ENCODE data around the gene NENF.
"Not testable (repeated sequence)": the region's sequence is repeated elsewhere in the genome, so short reads cannot be mapped to it uniquely, and the experiment has no call there.

Gene NENF

DNA sequence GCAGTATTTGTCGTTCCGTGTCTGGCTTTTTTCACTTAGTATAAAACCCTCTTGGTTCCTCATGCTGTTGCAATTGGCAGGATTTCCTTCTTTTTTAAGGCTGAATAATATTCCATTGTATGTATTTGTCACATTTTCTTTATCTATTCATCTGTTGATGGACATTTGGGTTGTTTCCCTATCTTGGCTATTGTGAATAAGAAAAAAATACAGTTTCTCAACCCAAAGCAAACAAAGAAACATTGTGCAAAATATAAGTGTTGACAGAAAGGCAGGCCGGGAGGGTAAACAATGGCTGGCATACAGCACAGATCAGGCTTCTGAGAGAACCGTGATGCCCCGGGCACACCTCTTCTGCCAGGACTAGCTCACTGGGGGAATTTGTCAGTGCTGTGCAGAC lies 26.9 kb downstream of the NENF start:
- no peak for DNase-seq (ENCODE audit: low spot score)

- DNase-seq (ENCODE audit: low spot score) = no peak
Observed at GRCh38 chr1:212460376-212460775, 27.7 kb downstream of the NENF start.

- DNase-seq (ENCODE audit: low spot score) = no peak
Observed at GRCh38 chr1:212461916-212462660, 29.4 kb downstream of the NENF start.

- DNase-seq (ENCODE audit: low spot score) = no peak
Observed at GRCh38 chr1:212463565-212464285, 31.0 kb downstream of the NENF start.

GRCh38 chr1:212465311-212465710 lies 32.6 kb downstream of the NENF start:
- DNase-seq (ENCODE audit: low spot score) = no peak

DNA sequence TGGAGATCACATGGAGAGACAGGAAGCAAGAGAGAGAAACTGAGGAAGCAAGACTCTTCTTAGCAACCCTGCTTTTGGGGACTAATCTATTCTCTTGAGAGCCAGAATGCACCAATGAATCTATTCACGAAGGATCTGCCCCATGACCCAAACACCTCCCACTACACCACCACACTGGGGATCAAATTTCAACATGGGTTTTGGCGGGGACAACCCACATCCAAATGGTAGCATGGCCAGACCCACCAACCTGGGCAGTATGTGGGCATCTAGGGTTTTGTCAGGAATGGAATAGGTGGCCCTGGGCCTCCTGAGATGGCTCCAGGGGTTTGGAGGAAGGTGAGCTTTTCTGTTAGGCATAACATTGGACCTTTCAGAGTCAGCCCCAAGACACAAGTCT lies 33.7 kb downstream of the NENF start:
- DNase-seq (ENCODE audit: low spot score) = no peak

- DNase-seq (ENCODE audit: low spot score) = no peak
Observed at GRCh38 chr1:212466898-212467650, 34.4 kb downstream of the NENF start.

GRCh38 chr1:212467843-212468482 lies 35.2 kb downstream of the NENF start:
- DNase-seq (ENCODE audit: low spot score) = no peak

- DNase-seq (ENCODE audit: low spot score) = peak; percentile 96
Observed at GRCh38 chr1:212470059-212470458, 37.3 kb downstream of the NENF start.

DNA sequence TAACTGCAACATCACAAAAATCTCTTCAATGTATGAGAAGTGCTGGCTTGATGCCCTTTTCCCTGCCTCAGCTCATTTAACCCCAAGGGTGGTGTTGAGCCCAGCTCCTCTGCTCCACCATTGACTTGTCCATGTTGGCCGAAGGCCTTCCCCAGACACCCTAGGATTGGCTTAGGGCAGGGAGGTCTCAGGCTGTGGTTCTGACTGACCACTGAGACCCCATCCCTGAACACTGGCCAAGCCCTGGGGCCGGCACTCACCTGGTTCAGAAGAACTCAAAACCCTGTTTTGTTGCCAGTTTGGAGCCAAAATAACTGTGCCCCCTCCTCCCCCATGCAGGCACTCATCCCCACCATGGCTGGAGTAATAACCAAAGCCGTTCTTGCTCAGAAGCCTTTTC lies 38.6 kb downstream of the NENF start:
- DNase-seq (ENCODE audit: low spot score) = no peak

DNA sequence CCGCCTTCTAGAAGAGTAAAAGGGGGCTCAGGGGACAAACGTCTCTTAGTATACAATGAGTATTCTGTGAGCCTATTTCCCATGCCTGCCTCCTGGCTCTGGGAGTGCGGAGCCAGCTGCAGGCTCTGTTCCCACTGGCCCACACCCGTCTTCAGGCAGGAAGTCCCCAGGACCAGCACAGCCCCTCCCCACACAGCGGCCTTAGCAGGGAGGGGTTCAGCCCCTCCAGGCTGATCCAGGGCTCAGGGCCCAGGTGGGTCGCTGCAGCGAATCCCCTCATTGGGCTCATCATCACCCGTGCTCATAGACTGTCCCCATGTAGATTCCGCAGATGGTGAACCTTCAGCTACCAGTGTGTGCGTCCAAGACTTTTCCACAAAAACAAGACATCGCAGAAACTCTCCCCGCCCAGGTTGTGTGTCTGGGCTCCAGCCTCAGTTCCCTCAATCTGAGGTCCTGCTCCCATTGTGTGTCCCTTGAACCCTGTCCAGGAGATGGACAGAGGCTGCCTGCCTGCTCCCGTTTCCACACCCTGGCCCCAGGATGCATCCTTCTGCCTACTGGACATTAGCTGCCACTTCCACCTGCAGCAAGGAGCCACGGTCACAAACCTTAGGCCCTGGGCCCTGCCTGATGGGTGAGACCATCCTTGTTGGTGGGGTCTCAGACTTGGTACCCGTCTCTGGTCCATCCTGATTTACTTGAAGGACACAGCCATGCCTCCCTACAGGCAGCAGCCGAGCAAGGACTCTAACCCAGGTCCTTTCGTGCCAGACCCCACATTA lies 39.4 kb downstream of the NENF start:
- DNase-seq (ENCODE audit: low spot score) = no peak

DNA sequence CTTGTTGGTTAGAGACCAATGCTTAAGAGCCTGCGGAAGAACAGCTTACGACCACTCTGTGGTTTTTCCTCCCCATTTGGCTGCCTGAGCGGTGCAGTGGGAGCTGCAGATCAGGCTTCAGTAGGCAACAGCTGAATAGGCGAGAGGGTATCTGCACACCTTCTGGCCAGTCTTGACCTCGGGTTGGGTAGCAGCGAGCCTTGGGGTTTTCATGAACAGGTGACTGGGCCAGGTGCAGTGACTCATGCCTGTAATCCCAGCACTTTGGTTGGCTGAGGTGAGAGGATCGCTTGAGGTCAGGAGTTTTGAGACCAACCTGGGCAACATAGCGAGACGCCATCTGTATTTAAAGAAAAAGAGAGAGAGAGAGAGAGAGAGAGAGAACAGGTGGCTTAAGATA lies 41.0 kb downstream of the NENF start:
- DNase-seq (ENCODE audit: low spot score) = no peak

DNA sequence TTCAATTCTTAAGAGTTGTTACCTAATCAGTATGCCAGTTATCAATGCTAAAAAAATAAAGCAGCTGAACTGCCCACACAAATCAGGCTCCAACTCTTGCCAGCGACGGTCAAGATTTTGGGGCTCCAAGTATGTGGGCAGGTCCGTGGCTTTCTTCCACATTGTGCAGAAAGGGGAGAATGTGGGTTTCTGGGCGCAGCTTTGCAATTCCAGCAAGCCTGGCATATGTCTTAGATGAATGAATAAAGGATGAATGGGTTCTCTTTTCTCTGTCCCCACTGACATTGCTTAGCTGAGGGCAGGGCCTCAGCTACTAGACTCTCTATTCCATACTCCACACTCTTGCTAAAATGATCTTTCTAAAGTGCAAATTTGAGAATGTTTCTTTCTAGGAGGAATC lies 42.4 kb downstream of the NENF start:
- DNase-seq (ENCODE audit: low spot score) = no peak

DNA sequence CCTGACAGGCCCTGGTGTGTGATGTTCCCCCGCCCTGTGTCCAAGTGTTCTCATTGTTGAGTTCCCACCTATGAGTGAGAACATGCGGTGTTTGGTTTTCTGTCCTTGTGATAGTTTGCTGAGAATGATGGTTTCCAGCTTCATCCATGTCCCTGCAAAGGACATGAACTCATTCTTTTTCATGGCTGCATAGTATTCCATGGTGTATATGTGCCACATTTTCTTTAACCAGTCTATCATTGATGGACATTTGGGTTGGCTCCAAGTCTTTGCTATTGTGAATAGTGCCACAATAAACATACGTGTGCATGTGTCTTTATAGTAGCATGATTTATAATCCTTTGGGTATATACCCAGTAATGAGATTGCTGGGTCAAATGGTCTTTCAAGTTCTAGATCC lies 43.1 kb downstream of the NENF start:
- not testable (repeated sequence) for DNase-seq (ENCODE audit: low spot score)

DNA sequence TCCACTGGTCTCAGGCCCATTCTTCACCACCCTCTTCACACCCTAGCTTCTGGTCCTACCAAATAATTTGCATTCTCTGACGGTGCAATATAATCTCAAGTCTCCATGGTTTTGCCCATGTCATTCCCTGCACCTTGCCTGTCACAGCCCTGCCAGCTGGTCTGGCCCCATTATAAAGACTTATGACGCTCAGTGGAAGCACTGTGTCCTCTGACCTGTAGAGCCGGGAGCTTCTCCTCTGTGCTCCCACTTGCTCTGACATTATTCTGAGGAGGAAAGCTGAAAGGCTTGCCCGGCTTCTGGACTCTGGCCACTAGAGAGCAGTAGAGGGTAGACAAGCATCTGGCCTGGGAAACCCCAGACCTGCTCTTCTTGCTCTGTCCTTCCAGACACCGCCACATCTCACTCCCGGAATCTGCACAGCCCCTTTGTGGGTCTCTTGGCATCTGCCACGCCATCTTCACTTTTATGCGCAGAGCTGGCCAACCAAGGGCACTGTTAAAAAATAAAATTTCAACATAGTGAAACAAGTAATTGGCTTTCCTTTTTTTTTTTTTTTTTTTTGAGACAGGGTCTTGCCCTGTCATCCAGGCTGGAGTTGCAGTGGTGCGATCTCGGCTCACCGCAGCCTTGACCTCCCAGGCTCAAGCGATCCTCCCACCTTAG lies 44.4 kb downstream of the NENF start:
- peak; percentile 89 for DNase-seq (ENCODE audit: low spot score)

DNA sequence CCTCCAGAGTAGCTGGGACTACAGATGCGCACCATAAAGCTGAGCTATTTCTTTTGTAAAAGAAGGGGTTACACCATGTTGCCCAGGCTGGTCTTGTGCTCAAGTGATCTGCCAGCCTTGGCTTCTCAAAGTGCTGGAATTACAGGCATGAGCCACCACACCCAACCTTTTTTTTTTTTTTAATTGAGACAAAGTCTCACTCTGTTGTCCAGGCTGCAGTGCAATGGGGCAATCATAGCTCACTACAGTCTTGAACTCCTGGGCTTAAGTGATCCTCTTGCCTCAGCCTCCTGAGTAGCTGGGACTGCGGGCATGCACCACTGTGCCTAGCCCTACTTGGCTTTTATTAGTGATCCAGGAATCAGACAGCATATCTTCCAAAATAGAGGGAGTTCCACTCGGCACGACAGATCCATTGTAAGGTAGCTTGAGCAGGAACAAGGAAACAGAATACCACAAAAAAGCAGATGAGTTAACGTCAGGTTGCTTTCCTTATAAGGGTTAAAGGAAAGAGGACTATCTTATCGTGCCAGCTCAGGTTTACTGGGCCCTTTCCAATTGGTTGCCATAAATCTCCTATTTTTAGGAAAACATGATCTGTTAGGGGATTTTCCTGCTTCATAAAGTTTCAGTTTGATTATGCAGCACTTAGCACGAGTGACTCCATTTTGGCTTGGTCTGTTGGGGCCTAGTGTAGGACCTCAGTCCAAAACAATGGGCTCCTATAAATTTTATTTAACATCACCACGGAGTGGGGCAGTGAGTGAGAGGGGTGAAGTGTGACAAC lies 45.2 kb downstream of the NENF start:
- no peak for DNase-seq (ENCODE audit: low spot score)

DNA sequence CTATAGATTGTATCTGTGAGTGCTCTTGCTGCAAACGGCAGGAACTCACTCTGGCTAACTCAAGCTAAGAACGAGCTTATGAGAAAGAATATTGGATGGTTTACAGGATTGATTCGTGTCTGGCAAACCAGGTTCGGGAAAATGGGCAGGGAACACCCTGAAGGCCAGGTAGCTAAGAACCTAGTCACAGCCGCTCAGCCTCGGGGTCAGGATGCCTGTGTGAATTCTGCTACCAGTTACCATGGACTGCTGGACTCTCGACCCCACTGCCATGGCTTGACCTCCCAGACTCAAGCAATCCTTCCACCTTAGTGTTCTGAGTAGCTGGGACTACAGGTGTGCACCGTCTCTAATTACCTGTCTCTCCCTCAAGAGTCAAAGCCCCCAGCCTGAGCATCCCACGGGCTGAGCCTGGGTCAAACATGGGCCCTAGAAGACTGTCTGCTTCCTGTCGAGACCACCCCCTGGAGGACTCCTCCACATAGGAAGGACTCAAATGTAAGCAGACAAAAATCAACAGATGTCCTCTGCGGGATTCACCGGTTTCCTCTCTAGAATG lies 45.8 kb downstream of the NENF start:
- no peak for DNase-seq (ENCODE audit: low spot score)

- DNase-seq (ENCODE audit: low spot score) = no peak
Observed at GRCh38 chr1:212479188-212479587, 46.5 kb downstream of the NENF start.

DNA sequence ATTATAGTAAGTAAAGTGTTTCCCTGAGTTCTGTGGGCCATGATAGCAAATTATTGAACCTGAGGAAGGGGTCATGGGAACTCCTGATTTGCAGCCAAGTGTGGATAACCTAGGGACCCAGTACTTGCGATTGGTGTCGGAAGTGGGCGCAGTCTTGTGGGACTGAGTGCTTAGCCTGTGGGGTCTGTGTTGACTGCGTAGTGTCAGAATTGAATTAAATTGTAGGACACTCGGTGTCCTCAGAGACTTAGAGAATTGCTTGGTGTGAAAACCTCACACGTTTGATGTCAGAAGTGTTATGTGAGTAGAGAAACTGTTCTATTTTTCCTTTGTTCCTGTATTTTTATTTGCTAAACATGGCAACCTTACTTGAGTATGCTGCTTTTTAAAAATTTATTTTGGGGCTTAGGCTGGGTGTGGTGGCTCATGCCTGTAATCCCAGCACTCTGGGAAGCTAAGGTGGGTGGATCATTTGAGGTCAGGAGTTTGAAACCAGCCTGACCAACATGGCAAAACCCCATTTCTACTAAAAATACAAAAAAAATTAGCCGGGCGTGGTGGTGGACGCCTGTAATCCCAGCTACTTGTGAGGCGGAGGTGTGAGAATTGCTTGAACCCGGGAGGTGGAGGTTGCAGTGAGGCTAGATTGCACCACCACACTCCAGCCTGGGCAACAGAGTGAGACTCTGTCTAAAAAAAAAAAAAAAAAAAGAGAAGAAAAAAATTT lies 48.2 kb downstream of the NENF start:
- not testable (repeated sequence) for DNase-seq (ENCODE audit: low spot score)
